ENCODE data around the gene POC1A. TPM values are rescaled to one million over a fixed set of nuclear protein-coding genes. Genes with fewer than 3 reads are reported as not detected.

Gene POC1A
- total RNA-seq, 1 donor: 1.8 TPM

- peak overlapping the region; percentile 84 for H3K27ac ChIP-seq (ENCODE audit: low read depth, low read length)
- H3K27me3 ChIP-seq (ENCODE audit: insufficient read depth, low read length): no peaks in the 10 kb centered on the region
- DNase-seq (ENCODE audit: insufficient read length, low spot score, missing footprints): peak; percentile 89
- H4K20me1 ChIP-seq (ENCODE audit: insufficient read depth, low read length): peaks cover 4% of the 10 kb centered on the region
- H2AFZ ChIP-seq (ENCODE audit: low read length): peak overlapping the region; percentile 36
- H3K9me3 ChIP-seq (ENCODE audit: low read depth, low read length): no peaks in the 10 kb centered on the region
- H3K4me3 ChIP-seq (ENCODE audit: insufficient read depth, low read length): no peak overlapping the region
- H3K4me2 ChIP-seq (ENCODE audit: insufficient read depth, low read length): peak overlapping the region; percentile 63
- H3K4me1 ChIP-seq (ENCODE audit: insufficient read depth, low read length): peaks cover 32% of the 10 kb centered on the region
- TF ChIP-seq CTCF (IDR thresholded peaks at IDR 0.05; ENCODE audit: extremely low read depth, low read depth, low read length): no peak
- peaks cover 42% of the 10 kb centered on the region for H3K36me3 ChIP-seq (ENCODE audit: insufficient read depth, low read length)
- H3K79me2 ChIP-seq (ENCODE audit: insufficient read depth, low read length): peaks cover 40% of the 10 kb centered on the region
These were observed 106.8 kb downstream of the POC1A start for GRCh38 chr3:52047295-52047960.

DNA sequence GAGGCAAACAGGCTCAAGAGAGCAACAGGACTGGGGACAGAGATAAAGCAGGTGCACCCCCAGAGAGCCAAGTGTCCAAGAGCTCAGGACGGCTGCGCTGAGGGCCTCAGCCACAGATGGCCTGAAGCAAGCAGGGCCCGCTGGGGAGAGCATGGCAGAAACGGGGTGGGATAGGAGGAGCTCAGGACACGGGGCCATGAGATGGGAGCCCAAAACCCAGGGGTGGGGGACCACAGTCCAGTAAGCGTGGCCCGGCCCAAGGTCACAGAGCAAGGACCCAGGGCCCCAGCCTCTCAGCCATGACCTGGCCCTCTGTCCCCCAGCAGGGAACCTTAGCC, 107.4 kb downstream of the POC1A start:
- Histone ChIP-seq H3K9me3 (ENCODE audit: low read depth, low read length) (no peaks in the 10 kb centered on the region), H3K27ac (ENCODE audit: low read depth, low read length) (peak overlapping the region; percentile 84), H2AFZ (ENCODE audit: low read length) (peak overlapping the region; percentile 36), H3K4me3 (ENCODE audit: insufficient read depth, low read length) (peak overlapping the region; percentile 24), H3K4me1 (ENCODE audit: insufficient read depth, low read length) (peaks cover 27% of the 10 kb centered on the region), H3K79me2 (ENCODE audit: insufficient read depth, low read length) (peaks cover 34% of the 10 kb centered on the region), H3K36me3 (ENCODE audit: insufficient read depth, low read length) (peaks cover 36% of the 10 kb centered on the region), H3K4me2 (ENCODE audit: insufficient read depth, low read length) (peak overlapping the region; percentile 63), H4K20me1 (ENCODE audit: insufficient read depth, low read length) (no peaks in the 10 kb centered on the region), H3K27me3 (ENCODE audit: insufficient read depth, low read length) (no peaks in the 10 kb centered on the region)
- no peak for DNase-seq (ENCODE audit: insufficient read length, low spot score, missing footprints)
- TF ChIP-seq CTCF (IDR thresholded peaks at IDR 0.05; ENCODE audit: extremely low read depth, low read depth, low read length): no peak

GRCh38 chr3:52046186-52046901, 107.9 kb downstream of the POC1A start:
- peaks cover 27% of the 10 kb centered on the region for H3K4me1 ChIP-seq (ENCODE audit: insufficient read depth, low read length)
- peak overlapping the region; percentile 24 for H3K4me3 ChIP-seq (ENCODE audit: insufficient read depth, low read length)
- H2AFZ ChIP-seq (ENCODE audit: low read length): peak overlapping the region; percentile 36

More at GRCh38 chr3:52046186-52046901, 107.9 kb downstream of the POC1A start:
- Histone ChIP-seq H3K9me3 (ENCODE audit: low read depth, low read length) (no peaks in the 10 kb centered on the region), H3K27ac (ENCODE audit: low read depth, low read length) (peak overlapping the region; percentile 84), H3K27me3 (ENCODE audit: insufficient read depth, low read length) (no peaks in the 10 kb centered on the region), H3K36me3 (ENCODE audit: insufficient read depth, low read length) (peaks cover 31% of the 10 kb centered on the region), H3K79me2 (ENCODE audit: insufficient read depth, low read length) (peaks cover 29% of the 10 kb centered on the region), H3K4me2 (ENCODE audit: insufficient read depth, low read length) (peak overlapping the region; percentile 63), H4K20me1 (ENCODE audit: insufficient read depth, low read length) (no peaks in the 10 kb centered on the region)
- peak; percentile 99 for DNase-seq (ENCODE audit: insufficient read length, low spot score, missing footprints)
- no peak for TF ChIP-seq CTCF (IDR thresholded peaks at IDR 0.05; ENCODE audit: extremely low read depth, low read depth, low read length)
